Omental fat pad (tissue), 4 donors: ENCODE data around the gene IL6R. TPM values are rescaled to one million over a fixed set of nuclear protein-coding genes. Genes with fewer than 3 reads are reported as not detected.
"Not testable (repeated sequence)": the region's sequence is repeated elsewhere in the genome, so short reads cannot be mapped to it uniquely, and the experiment has no call there.

Experiments used
- ATAC-seq: fragments of 150-250 bp; one replicate; pipeline ENCODE4 v1.9.1; 2016; ENCODE audit warnings: mild to moderate bottlenecking, moderate library complexity; ENCODE audit not compliant: low FRiP score
- DNase-seq: peaks from one replicate; pipeline ENCODE4 v3.0.0-alpha.2; 2019; ENCODE audit warnings: low spot score
- total RNA-seq, 4 donors: library from RNA; depleted of rRNA; stranded (reverse); fragments of >200 nt; gene quantifications; one replicate each; pipeline ENCODE4 v1.1.0, GENCODE V29; 2016
- TF ChIP-seq, protein P1 (sequence below), 3 donors: fragments of 450-650 bp; IDR thresholded peaks; one replicate each; pipeline ENCODE4 v1.5.1; 2016 to 2017; ENCODE audit warnings: antibody characterized with exemption in 3 of 3, mild to moderate bottlenecking in 3 of 3, moderate library complexity in 2 of 3

Gene IL6R
- total RNA-seq, 4 donors from 2014 or later: 41.1 to 98.1 (median 62.5) TPM

DNA sequence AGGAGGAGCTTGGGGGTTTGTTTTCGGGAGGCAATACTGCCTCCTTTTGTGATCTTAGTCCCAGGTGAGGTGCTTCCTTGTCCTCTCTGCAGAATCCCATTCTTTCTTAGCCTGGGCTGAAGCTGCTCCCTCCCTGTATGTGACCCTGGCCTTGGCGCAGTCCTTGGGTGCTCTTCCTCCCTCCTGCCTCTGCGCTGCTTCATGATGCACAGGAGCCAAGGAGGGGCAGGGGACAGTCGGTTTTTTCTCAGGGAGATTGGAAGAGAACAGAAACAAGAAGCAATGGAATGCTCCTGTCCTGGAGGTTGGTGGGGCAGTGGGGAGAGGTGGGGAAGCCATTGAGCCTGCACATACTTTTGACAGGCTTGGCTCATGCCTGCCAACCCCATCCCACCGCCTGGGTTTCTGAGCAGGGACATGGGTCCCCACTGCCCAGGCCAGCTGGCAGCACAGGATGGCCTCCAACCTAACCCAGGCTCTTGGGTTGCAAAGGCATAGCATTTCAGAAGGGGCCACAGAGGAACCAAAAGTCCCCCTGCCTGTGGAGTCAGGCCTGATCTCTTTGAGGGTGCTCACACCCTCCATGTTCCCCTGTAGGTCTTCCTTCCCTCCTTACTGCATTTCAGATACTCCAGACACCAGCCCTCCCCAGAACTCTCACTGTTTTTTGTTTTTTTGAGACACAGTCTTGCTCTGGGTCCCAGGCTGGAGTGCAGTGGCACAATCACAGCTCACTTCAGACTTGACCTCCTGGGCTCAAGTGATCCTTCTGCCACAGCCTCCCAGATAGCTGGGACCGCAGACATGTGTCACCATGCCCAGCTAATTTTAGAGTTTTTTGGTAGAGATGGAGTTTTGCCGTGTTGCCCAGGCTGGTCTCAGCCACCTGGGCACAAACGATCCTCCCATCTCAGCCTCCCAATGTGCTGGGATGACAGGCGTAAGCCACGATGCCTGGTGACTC is 16.1 kb downstream of the IL6R start:
- ATAC-seq (no peak), DNase-seq (no peak)
- TF ChIP-seq, protein P1, sequence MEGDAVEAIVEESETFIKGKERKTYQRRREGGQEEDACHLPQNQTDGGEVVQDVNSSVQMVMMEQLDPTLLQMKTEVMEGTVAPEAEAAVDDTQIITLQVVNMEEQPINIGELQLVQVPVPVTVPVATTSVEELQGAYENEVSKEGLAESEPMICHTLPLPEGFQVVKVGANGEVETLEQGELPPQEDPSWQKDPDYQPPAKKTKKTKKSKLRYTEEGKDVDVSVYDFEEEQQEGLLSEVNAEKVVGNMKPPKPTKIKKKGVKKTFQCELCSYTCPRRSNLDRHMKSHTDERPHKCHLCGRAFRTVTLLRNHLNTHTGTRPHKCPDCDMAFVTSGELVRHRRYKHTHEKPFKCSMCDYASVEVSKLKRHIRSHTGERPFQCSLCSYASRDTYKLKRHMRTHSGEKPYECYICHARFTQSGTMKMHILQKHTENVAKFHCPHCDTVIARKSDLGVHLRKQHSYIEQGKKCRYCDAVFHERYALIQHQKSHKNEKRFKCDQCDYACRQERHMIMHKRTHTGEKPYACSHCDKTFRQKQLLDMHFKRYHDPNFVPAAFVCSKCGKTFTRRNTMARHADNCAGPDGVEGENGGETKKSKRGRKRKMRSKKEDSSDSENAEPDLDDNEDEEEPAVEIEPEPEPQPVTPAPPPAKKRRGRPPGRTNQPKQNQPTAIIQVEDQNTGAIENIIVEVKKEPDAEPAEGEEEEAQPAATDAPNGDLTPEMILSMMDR (IDR thresholded peaks at IDR 0.05): no peak

DNA sequence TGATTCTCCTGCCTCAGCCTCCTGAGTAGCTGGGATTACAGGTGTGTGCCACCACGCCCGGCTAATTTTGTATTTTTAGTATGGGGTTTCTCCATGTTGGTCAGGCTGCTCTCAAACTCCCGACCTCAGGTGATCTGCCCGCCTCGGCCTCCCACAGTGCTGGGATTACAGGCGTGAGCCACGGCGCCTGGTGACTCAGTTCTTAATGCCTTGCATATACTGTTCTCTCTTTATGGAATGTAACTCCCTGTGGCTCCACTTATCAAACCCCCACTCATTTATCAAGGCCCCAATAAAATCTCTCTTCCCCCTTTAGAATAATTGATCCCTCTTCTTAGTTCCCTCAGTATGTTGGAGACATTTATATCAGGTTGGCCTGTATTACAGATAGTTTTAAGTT is 16.9 kb downstream of the IL6R start:
- ATAC-seq, DNase-seq: not testable (repeated sequence)

DNA sequence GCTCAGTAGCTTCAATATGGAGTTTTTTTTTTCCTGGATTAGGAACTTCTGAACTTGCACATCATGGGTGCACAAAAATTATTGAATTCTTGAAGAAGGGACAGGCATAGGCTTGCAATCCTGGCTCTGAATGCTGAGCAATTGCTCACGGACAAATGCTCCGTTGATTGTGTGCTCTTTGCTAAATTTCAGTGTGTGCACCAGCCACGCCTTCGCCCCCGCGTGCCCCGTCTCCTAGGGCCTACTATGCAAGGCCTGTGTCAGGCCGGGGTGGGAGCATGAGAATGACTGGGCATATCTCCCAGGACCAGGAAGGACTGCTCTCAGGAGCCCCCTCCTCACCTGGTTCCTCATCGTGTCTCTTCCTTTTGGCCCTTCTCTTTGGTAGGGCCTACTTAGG is 17.4 kb downstream of the IL6R start:
- TF ChIP-seq, protein P1 (IDR thresholded peaks at IDR 0.05): no peak
- DNase-seq (no peak), ATAC-seq (no peak)

DNA sequence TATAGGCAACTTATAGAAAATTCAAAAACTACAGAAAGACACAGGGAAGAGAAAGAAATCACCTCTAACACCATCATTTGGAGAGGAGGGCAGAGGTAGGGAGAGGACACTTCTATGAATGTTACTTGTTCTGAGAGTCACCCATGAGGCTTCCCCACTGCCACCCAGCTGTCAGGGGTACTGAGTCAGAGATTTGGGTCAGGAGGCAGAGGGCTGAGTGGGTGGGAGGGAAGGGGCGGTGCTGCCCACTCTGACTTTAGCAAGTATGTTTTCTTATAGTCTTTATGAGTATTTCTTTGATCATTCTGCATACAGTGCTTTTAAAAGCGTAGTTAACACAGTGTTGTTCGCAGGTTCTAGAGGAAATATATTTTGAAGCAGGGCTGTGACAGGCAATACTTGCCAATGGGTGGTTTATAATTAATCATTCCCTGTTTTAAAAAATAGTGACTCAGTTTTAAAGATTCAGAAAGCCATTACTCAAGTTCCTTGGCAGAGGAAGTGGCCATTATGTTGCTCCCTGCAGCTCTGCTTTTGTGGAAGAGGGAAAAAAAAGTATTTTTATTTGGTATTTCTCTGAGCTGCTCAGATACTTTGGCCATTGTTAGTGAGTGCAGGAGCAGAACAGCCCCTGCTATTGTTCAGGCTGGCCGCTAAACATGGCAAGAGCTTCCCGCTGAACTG is 18.3 kb downstream of the IL6R start:
- TF ChIP-seq, protein P1 (IDR thresholded peaks at IDR 0.05): no peak
- peak; percentile 10 for ATAC-seq
- no peak for DNase-seq

DNA sequence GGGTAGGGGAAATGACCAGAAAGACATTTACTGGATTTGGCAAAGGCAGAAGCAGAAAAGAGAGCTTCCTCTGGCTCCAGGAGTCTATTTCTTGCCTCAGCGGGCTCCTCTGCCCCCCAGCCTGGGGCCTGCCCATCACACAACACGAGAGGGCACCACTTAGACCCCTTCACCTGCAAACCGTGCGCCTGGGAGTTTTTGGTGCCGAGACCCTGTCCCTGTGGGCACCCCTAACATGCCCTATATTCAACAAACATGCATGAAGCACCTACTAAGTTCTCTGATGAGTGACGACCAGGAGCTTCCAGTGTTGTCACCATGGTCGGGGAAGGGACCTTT is 18.8 kb downstream of the IL6R start:
- ATAC-seq: no peak
- TF ChIP-seq, protein P1 (IDR thresholded peaks at IDR 0.05): no peak

DNA sequence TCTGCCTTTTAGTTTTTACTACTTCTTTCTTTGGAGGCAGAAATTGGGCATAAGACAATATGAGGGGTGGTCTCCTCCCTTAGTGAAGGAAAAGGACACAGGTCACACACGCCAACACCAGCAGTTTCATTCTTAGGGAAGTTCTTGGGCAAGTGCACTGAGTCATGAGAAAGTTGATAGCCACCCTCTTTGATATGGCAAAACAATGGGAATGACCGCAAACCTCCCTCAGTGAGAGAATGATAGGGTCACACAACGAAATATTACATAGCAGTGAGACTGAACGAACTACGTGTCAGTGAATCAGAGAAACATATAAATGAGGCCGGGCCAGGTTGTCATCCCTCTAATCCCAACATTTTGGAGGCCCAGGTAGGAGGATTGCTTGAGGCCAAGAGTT is 20.0 kb downstream of the IL6R start:
- no peak for ATAC-seq

More for the DNA sequence above, 18.8 kb downstream of the IL6R start:
- no peak for DNase-seq

More for the DNA sequence above, 20.0 kb downstream of the IL6R start:
- no peak for DNase-seq
- TF ChIP-seq, protein P1 (IDR thresholded peaks at IDR 0.05): no peak
